WTC11 (cell line): ENCODE measurements around the gene PIMREG.

Experiments used
- CTCF ChIP-seq: fragments of 200-600 bp; IDR thresholded peaks from 2 replicates; pipeline ENCODE4 v1.8.0; 2022; ENCODE audit warnings: antibody characterized with exemption
- MAX ChIP-seq: sonication (generic); formaldehyde crosslinking; IDR thresholded peaks from 2 replicates; pipeline ENCODE4 v1.8.0; 2022; ENCODE audit warnings: mild to moderate bottlenecking, missing genetic modification reagents
- MXD4 ChIP-seq: fragments of 250-450 bp; sonication (Bioruptor Pico); IDR thresholded peaks from 2 replicates; pipeline ENCODE4 v1.8.0; 2021; ENCODE audit warnings: mild to moderate bottlenecking, moderate library complexity, borderline replicate concordance
- NFATC4 ChIP-seq: fragments of 250-450 bp; sonication (Bioruptor Pico); IDR thresholded peaks from 2 replicates; pipeline ENCODE4 v1.9.0; 2021; ENCODE audit warnings: mild to moderate bottlenecking
- NR2C2 ChIP-seq: sonication (generic); formaldehyde crosslinking; IDR thresholded peaks from 2 replicates; pipeline ENCODE4 v1.8.0; 2022; ENCODE audit warnings: mild to moderate bottlenecking, missing genetic modification reagents
- SMAD4 ChIP-seq: sonication (generic); formaldehyde crosslinking; IDR thresholded peaks from 2 replicates; pipeline ENCODE4 v1.8.0; 2022; ENCODE audit warnings: mild to moderate bottlenecking, missing genetic modification reagents
- SP1 ChIP-seq: sonication (generic); formaldehyde crosslinking; conservative IDR thresholded peaks from 2 replicates; pipeline ENCODE4 v1.8.1; 2022; ENCODE audit warnings: missing genetic modification reagents
- ZNF121 ChIP-seq: sonication (generic); formaldehyde crosslinking; IDR thresholded peaks from 2 replicates; pipeline ENCODE4 v1.8.0; 2023; ENCODE audit warnings: missing genetic modification reagents
- ZNF416 ChIP-seq: fragments of 250-450 bp; sonication (Bioruptor Pico); IDR thresholded peaks from 2 replicates; pipeline ENCODE4 v1.9.0; 2021; ENCODE audit warnings: mild to moderate bottlenecking, inconsistent platforms

- TF ChIP-seq CTCF (no peak), ZNF121 (no peak), NFATC4 (CRISPR knock-in tag) (no peak), MAX (no peak), ZNF416 (no peak), MXD4 (CRISPR knock-in tag) (no peak), SMAD4 (CRISPR knock-in tag) (no peak), NR2C2 (no peak), SP1 (CRISPR knock-in tag) (no peak)
Measured at GRCh38 chr17:6489016-6489550, 44.8 kb downstream of the PIMREG start.
